Fibroblast of skin of left biceps (primary cell): Measurements from ENCODE around the gene RALY.

ENCODE experiments used
- DNase-seq, 2 experiments: peaks; one replicate each; pipeline ENCODE4 v3.0.0-alpha.2; 2013; ENCODE audit warnings: low read depth in 2 of 2

RALY gene

DNA sequence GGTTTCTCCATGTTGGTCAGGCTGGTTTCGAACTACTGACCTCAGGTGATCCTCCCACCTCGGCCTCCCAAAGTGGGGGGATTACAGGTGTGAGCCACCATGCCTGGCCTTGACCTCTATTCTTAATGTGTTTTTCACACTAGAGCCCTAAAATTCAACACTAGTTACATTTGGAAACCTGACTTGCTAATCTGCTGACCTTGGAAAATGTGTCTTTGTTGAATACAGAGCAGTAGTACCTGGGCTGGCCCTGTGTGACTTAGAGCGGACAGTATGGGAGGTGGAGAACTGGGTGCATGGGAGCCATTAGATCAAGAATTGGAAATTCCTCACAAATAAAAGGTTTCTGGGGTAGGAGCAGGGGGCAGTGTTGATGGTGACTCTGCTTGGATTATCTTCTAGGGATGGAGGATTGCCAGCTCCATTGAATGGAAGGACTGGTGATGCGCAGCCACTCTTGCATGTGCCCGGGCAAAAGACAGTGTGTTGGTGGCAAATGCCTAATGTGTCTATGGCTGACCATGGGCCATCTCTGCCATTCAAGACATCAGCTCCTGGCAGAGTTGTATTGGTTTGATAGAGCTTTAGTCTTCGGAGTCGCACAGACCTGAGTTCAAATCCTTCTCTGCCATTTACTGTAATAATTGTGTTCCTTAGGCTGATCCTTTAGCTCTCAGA, 53.4 kb downstream of the RALY start:
- no peak for DNase-seq

DNA sequence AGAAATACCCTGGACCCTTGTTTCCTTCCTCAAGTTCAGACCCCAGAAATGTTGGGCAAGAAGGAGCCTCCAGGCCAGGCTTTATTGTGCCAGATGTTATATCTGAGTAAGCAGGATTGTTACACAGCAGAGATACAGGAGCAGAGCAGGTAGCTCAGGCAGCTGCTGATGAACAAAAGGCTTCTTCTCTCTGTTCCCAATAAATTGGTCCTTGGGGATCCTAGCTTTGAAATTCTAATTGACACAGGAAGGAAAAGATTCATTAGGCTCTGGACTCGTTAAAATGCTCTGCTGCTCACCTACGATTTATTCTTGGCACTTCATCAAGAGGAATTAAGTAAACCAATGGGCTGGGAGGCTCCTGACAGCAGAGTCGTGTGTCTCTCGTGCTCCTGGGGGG, 54.2 kb downstream of the RALY start:
- no peak for DNase-seq

DNA sequence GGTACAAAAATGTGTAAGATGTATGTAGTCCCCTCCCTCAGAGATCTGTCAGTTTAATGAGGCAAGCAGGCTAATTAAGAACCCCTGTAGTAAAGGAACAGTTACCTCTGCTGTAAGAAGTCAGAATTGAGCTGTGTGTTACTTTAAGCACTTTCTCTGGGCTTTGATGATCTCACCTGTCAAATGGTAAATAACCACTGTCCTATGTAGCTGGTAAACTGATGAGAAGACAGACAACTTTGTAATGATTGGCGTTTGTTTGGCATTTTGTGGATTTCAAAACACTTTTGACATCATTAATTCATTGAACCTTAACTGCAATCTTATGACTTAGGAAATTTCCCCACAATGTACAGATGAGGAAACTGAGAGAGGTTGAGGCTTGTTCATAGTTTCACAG, 55.7 kb downstream of the RALY start:
- no peak for DNase-seq

DNA sequence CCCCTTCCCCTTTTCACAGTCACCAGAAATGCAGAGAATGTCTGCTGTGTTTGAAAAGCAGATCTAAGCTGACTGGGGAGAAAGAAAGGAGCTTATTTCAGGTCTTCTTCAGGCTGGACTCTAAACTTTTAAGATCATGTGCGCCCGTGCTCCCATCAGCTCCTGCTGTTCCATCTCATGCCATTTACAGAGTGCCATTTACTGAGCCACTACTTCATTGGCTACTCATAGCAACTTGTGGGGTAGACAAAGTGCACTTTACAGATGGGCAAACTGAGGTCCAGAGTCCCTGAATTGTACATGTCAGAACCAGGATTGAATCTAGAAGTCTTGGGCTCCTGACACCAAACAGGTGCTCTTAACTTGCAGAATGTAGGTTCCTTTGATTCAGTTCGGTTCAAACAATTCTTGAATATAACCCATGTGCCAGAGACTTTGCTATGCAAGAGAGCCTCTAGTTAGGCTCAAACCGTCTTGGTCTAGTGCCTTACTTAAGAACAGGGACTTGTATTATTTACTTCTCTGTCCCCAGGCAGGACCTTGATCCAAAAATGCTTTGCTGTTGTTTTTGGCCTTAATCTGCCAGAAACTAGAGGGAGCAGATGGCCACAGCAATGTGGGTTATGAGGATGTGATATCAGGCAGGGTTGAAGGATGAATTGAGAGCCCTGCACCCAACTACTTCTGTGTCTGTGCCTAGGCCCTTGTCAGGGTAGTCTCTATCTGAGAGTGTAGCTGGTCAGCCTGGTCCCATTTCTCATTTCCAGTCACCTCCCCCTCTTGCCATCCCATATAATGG, 56.4 kb downstream of the RALY start:
- no peak for DNase-seq

DNA sequence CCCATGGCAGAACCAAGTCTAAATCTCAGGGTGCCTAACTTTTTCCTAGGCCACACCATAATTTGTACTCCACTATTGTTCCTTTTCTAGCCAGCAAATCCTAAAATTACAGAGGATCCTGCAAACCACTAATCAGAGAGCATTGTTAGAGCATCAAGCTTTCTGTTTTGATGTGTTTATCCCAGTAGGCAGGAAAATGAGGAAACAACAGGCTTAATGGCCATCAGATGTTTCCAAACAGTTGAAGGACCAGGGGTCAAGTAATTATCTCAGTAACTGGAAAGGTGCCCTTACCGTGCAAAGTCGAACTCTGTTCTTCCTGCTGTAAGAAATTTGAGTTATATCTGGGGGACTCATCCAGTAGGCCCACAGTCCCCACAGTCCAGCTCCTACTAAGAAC, 58.7 kb downstream of the RALY start:
- DNase-seq: no peak

DNA sequence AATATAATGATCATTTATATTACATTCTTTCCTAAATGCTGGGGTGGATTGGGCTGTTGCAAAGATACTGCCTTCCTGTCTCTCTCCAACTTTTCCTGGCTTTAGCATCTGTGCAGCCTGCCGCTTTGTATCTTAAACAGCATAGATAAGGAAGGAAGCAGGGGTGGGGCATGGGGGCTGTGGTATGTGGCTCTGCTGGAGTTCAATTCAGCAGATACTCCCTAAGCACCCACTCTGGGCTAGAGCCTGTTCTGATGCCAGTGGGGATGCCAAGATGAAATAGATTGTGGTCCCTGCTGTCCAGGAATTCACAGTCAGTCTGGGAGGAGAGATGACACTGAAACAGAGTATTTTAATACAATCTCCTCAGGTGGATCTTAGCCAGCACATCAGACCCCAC, 61.6 kb downstream of the RALY start:
- DNase-seq: no peak

DNA sequence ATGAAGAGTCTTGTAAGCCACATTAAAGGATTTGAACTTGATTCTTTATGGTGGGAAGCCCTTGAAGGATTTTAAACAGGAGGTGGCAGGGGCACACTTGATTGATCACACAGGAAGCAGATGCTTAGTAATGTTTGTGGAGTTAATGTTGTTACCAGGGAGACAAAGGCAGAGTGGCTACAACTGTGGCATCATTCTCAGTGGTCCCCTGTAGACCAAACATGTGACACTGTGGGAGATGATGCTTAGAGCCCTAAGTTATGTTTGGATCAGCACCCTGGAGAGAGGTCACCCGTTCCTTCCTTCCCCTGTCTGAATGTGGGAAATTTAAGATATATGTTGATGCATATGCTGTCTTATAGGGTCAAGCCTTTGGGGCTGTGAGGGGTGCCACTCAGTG, 65.1 kb downstream of the RALY start:
- no peak for DNase-seq

DNA sequence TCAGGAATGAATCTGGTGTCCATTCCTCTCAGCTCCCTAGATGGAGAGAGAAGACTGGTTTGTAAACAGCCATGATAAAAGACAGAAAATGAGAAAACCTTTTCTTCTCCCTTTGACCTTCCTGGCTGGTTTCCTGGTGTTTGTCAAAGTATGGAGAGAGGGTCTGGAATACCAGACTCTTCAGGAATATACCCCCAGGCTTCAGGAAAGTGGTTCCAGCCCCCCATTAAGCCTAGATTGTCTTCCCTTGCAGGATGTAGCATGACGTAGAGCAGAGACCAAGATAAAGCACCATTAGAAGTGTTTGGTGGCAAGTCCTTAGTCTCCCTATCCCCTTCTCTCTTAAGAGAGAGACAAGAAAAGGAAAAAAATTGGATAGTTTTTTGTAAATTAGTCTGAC, 67.3 kb downstream of the RALY start:
- no peak for DNase-seq

DNA sequence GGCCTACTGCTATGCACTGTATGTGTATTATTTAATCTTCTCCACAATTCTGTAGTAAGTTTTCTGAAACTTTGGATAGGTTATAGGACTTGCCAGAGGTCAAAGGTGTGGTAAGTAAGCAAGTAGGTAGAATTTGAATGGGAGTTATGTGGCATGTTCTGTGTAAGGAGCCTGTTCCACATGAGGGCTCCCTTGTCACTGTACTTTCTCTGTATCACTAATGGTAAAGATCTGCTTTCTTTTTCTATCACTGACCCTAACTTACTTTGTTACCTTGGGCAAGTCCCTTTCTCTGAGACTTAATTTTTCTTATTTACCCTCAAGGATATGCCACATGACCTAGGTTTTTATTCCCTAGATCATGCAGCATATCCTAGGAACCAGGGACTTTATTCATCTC, 68.0 kb downstream of the RALY start:
- no peak for DNase-seq

DNA sequence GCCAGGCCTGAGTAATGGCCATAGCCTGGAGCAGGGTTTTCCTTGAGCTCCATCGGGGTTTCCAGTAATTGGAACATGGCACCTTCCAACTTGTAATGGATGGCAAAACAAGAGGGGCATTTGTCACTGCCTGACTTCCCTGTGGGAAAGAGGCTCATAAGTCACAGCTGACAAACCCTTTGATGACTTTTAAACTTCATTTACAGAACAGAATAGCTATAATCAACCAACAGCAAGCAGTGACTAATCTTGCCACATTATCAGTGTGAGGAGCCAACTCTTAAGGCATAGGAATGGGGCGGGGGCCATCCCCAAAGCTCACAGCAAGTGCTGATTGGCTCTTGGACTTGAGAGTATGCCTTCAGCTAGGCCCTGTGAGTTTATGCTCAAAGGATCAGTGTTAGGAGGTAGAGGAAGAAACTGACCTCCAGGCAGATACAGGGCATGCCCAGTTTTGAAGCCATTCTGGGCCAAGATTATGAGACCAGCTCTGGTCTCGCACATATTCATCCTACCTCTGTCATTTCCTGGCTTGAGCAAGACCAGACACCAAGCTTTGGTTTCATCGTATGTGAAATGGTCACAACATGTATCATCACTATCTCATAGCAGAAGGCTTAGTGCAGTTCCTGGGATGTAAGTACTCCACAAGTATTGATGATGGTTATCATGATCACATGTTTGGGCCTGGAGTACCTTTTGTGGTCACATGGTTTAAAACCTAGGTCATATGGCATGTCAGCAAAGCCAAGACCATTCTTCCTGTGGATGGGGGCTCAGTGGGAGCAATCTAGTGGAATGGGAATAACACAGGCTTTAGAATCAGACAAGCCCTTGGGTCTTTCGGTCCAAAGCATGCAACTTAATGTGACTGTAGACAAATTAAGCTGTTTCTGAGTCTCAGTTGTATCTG, 69.1 kb downstream of the RALY start:
- no peak for DNase-seq

DNA sequence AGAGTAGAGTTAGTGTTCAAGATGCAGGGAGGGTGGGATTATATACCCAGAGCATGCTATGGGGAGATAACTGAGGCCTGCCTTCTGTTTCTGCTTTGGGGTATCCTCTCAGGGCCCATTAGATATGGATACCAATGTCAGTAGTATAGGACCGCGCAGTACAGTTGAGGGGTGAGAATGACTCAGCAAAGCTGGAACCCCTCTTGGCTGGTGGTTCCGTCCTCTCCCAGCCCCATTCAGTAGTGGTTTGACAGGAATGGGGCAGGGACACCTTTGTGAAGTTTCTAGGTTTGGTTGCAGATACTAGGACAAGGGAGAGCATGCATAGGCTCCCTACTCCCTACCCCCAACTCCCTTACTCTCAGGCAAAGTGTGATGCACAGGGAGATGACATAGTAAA, 70.6 kb downstream of the RALY start:
- no peak for DNase-seq

DNA sequence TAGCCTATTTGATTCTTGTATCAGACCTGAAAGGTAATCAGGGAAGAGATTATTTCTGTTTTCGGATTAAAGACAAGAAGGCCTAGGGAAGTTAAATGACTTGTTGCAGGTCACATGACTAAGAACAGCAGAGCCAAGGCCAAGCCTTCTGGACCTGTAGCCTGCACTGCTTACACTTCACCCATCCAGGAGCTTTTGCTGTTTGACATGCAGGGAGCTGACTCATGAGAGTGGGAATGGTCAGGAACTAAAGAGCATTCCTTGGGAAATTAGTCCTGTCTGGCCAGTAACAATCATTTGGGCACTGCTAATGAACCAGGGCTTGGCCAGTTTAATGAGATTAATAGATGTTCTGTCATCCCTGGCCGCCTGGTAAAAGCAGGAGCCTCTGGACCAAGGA, 71.5 kb downstream of the RALY start:
- peak in 1 of 2 experiments; percentile 8 for DNase-seq

DNA sequence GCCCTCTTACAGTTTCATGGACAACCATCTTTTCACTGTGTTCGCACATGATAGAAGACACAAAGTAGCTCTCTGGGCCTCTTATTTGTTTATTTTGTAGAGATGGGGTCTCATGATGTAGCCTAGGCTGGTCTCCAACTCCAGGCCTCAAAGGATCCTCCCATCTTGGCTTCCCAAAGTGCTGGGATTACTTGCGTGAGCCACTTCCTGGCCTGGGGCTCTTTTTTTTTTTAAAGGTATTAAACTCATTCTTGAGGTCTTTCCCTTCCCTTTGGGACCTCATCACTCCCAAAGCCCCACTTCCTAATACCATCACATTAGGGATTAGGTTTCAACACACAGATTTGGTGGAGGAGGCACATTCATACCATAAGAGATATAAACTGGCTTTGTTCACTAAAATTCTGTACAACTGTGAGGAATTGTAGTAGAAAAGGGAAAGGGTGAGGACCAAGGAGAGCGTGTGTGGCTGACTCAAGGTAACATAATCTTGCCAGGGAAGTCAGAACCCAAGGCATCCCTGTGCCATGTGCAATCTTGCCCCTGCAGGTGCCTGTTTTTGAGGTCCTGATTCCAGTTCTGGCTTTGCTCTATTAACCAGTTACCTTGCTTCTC, 72.9 kb downstream of the RALY start:
- DNase-seq: peak; percentile 23 to 40

DNA sequence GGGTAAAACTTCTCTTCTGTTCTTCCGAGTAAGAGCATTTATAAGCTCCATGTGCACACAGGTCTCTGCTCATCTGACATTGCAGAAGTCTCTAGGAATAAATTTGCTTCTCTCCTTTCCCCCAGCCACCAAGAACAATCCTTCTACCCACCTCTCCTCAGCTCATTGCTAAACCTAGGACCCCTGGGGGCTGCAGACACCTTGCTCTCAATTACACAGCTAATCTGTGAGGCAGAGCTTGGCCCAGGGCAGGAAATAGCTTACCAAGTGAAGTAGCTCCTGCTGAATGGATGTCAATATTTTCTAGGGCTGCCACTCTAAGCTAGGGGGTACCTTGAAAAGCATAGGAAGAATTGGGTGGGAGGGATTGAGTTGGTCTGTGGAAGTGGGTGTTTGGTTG, 74.3 kb downstream of the RALY start:
- DNase-seq: no peak

DNA sequence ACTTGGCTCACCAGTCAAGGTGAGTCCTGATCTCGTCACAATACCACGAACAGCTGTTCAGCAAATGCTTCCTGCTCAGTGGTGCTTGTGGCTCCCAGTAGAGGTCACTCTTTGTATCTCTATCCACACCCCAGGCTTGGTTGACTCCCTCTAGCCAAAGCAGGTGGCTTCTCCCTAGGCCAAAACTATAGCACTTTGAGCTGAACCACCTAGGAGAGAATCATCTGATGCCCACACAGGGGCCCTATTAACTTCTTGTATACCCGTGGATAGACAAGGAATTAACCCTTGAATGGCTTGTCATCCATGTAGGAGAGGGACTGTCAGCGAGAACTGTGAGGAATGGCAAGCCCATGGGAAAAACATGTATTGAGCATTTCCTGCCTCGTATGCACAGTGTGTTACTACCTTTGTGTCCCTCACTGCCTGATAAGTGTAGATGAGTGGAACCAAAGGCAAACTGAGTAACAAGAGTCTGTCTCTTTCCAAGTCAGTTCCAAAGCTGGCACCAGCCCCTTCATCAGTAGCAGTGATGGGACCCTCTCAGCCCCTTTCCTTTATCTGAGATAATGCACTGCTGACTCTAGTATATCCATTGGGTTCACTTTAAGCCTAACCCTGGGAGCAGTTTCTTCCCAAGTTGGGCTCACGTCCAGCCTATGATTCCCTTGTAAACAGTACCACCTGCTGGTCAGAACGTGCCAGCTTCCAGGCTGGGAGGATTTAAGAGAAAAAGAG, 75.8 kb downstream of the RALY start:
- peak; percentile 47 for DNase-seq

DNA sequence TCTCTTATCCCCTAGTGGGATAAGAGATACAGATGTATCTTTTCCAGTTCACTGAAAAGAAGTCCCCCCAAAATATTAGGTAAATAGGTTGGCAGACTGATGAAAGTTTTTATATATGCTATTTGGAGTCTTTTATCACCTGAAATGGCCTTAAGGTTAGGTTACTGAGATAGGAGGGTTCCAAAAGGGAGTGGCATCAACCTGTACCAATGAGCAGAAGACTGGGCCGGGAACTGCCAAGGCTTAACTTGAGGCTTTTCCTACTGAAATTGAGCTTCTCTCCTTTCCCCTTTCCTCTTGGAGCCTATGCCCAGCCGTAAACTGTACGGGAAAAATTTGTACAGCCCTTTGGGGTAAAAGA, 76.3 kb downstream of the RALY start:
- DNase-seq: no peak

DNA sequence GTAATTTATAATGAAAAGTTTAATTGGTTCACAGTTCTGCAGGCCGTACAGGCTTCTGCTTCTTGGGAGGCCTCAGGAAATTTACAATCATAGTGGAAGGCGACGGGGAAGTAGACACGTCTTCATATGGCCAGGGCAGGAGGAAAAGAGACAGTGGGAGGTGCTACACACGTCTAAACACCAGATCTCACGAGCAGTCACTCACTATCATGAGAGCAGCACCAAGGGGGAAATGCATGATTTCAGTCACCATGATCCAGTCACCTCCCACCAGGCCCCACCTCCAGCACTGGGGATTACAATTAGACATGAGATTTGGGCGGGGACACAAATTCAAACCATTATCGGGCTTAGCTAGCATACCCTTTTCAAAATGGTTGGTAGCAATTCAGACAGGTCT, 77.1 kb downstream of the RALY start:
- DNase-seq: no peak

DNA sequence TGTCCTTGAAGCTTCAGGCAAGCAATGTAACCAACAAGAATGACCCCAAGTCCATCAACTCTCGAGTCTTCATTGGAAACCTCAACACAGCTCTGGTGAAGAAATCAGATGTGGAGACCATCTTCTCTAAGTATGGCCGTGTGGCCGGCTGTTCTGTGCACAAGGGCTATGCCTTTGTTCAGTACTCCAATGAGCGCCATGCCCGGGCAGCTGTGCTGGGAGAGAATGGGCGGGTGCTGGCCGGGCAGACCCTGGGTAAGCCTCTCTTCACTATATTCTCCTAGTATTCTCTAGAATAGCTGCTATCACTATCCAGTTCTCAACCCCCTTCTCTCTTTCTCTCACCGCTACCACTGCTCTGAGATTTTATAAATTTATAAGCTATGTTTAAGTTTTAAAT, 78.4 kb downstream of the RALY start:
- DNase-seq: no peak

DNA sequence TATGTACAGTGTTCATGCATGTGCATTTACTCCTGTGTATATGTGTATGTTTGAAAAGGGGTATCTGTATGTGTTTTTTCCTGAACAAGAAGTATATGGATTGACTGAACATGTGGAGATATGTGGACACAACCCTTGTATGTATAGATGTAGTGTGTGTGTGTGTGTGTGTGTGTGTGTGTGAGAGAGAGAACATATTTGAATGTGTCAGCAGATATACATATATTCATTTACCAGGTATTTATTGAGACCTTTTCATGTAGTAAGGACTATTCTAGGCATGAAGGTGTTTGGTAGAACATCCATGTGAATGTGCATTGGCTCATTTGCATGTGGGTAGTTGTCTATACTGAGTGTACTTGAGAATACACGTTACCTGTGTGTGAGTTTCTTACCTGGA, 79.1 kb downstream of the RALY start:
- DNase-seq: no peak

DNA sequence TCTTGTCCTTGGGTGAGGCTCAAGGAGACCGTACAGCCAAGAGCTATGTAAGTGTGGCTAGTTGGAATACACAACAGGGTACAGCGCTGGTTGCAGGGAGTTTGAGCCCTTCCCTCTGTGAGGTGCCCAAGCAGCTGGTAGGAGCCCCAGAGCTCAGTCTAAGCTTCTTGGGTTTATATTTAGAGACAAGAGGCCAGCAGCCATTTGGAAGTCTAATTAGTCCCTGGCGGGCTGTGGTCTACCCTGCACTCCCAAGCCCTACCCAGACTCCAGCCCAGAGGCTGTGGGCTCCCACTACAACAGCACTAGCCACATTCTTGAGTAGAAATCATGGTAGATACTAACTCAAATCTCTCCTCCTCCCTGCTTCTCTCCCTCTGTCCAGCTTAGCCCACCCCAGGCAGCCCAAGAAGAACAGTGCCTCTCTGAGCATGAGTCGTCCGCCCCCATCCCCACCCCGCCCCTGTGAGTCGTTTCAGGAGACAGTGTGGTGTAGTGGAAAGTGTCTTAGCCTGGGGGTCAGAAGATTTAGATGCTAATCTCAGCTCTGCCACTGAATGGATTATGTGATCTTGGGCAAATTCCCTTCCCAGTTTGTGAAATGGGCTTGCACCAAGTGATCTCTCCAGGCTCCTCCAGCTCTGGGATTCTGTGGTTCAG, 80.5 kb downstream of the RALY start:
- DNase-seq: no peak

DNA sequence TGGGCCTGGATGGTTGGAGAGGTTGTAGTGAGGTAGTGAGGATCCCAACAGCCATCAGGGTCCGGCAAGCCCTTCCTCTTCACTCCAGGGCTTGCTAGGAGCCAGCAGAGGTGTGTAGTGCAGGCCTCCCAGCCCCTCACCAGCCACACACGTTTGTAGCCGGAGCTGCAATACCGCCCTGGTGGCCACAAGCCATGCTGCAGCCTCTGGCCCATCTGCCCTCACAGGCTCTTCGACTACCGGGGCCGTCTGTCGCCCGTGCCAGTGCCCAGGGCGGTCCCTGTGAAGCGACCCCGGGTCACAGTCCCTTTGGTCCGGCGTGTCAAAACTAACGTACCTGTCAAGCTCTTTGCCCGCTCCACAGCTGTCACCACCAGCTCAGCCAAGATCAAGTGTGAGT, 81.9 kb downstream of the RALY start:
- DNase-seq: no peak
